Left lung (tissue), 14 donors: ENCODE results near the gene FLYWCH1. TPM values are rescaled to one million over a fixed set of nuclear protein-coding genes. Genes with fewer than 3 reads are reported as not detected.

Experiments used
- ATAC-seq: fragments of 200-7000 bp; cut with Tn5 transposase; one replicate; pipeline ENCODE4 v1.9.1; 2020; ENCODE audit warnings: moderate library complexity
- DNase-seq, 4 donors: peaks; one replicate each; pipeline ENCODE4 v3.0.0-alpha.2; 2013 to 2020
- H3K27ac ChIP-seq, 2 donors: fragments of 200-600 bp; sonication (generic) in 1 of 2; one replicate each; pipeline versions ENCODE4 v1.5.0 to v1.8.0; 2020 to 2021
- H3K27me3 ChIP-seq, 2 donors: fragments of 200-600 bp; sonication (generic) in 1 of 2; one replicate each; pipeline versions ENCODE4 v1.5.0 to v1.8.0; 2020 to 2021
- H3K36me3 ChIP-seq, 2 donors: fragments of 200-600 bp; sonication (generic) in 1 of 2; one replicate each; pipeline versions ENCODE4 v1.5.0 to v1.8.0; 2020 to 2021
- H3K4me1 ChIP-seq, 2 donors: fragments of 200-600 bp; one replicate each; pipeline ENCODE4 v1.8.0; 2021
- H3K4me3 ChIP-seq, 2 donors: fragments of 200-600 bp; sonication (generic) in 1 of 2; one replicate each; pipeline versions ENCODE4 v1.5.0 to v1.8.0; 2020 to 2021; ENCODE audit warnings: mild to moderate bottlenecking in 1 of 2
- H3K9me3 ChIP-seq, 2 donors: fragments of 200-600 bp; sonication (generic) in 1 of 2; one replicate each; pipeline versions ENCODE4 v1.5.0 to v1.8.0; 2020 to 2021
- CTCF ChIP-seq, 2 donors: fragments of 200-600 bp; sonication (generic) in 1 of 2; IDR thresholded peaks; one replicate each; pipeline versions ENCODE4 v1.5.0 to v1.8.0; 2021; ENCODE audit warnings: antibody characterized with exemption in 2 of 2
- intact Hi-C, 2 donors: fragments of 100-400 bp; cut with DNase I; formaldehyde crosslinking; loops; one replicate each; pipeline versions ENCODE4 v1.11.2 to v1.14.2; 2022
- long read RNA-seq, 12 donors: library from polyadenylated mRNA in 2 of 12; unstranded in 2 of 12; transcript quantifications; one replicate each; pipeline ENCODE4 v2.0.0 and lab custom pipeline, GENCODE V29; 2019 to 2026
- polyA plus RNA-seq, 6 donors: library from polyadenylated mRNA; unstranded; fragments of 120-200 nt; gene quantifications; one replicate each; pipeline ENCODE4 v1.2.1, GENCODE V29; 2013; ENCODE audit not compliant: insufficient read length in 6 of 6
- total RNA-seq, 2 donors: library from RNA; stranded (reverse); fragmentation: NEBNext Ultra II Directional; extraction: Animal tissue kit (Norgen Biotek cat#: 25700); gene quantifications; one replicate each; pipeline ENCODE4 v1.2.1, GENCODE V29; 2021
- donor health status: DM: no; HTN: yes; CAD: no.
- donor health status: DM: no; HTN: no; CAD: no.

FLYWCH1 gene, protein sequence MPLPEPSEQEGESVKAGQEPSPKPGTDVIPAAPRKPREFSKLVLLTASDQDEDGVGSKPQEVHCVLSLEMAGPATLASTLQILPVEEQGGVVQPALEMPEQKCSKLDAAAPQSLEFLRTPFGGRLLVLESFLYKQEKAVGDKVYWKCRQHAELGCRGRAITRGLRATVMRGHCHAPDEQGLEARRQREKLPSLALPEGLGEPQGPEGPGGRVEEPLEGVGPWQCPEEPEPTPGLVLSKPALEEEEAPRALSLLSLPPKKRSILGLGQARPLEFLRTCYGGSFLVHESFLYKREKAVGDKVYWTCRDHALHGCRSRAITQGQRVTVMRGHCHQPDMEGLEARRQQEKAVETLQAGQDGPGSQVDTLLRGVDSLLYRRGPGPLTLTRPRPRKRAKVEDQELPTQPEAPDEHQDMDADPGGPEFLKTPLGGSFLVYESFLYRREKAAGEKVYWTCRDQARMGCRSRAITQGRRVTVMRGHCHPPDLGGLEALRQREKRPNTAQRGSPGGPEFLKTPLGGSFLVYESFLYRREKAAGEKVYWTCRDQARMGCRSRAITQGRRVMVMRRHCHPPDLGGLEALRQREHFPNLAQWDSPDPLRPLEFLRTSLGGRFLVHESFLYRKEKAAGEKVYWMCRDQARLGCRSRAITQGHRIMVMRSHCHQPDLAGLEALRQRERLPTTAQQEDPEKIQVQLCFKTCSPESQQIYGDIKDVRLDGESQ
- total RNA-seq (10 to 100 TPM; 29.3 to 29.4 TPM), polyA plus RNA-seq (10 to 100 TPM; 17.2 to 42.9 (median 23.0) TPM)
- long read RNA-seq, donor 1, full-length matches to known transcripts: 11 of 18 reads
- long read RNA-seq, donor 1, partial matches to known transcripts: 7 of 18 reads
- long read RNA-seq, donor 1, other reads (novel, unspliced or antisense): 0 of 18 reads
- long read RNA-seq, donor 2, full-length matches to known transcripts: 2 of 2 reads
- long read RNA-seq, donor 2, partial matches to known transcripts: 0 of 2 reads
- long read RNA-seq, donor 2, other reads (novel, unspliced or antisense): 0 of 2 reads
- long read RNA-seq, donor 3, full-length matches to known transcripts: 2 of 2 reads
- long read RNA-seq, donor 3, partial matches to known transcripts: 0 of 2 reads
- long read RNA-seq, donor 3, other reads (novel, unspliced or antisense): 0 of 2 reads
- long read RNA-seq, donor 4, full-length matches to known transcripts: 1 of 7 reads
- long read RNA-seq, donor 4, partial matches to known transcripts: 1 of 7 reads
- long read RNA-seq, donor 4, other reads (novel, unspliced or antisense): 5 of 7 reads
- long read RNA-seq, donor 5, full-length matches to known transcripts: 9 of 17 reads
- long read RNA-seq, donor 5, partial matches to known transcripts: 8 of 17 reads
- long read RNA-seq, donor 5, other reads (novel, unspliced or antisense): 0 of 17 reads
- long read RNA-seq, donor 6, full-length matches to known transcripts: 4 of 4 reads
- long read RNA-seq, donor 6, partial matches to known transcripts: 0 of 4 reads
- long read RNA-seq, donor 6, other reads (novel, unspliced or antisense): 0 of 4 reads
- long read RNA-seq, donor 7, full-length matches to known transcripts: 1 of 1 reads
- long read RNA-seq, donor 7, partial matches to known transcripts: 0 of 1 reads
- long read RNA-seq, donor 7, other reads (novel, unspliced or antisense): 0 of 1 reads
- long read RNA-seq, donor 8, full-length matches to known transcripts: 6 of 11 reads
- long read RNA-seq, donor 8, partial matches to known transcripts: 5 of 11 reads
- long read RNA-seq, donor 8, other reads (novel, unspliced or antisense): 0 of 11 reads
- long read RNA-seq, donor 9: 0 reads
- long read RNA-seq, donor 10, full-length matches to known transcripts: 3 of 6 reads
- long read RNA-seq, donor 10, partial matches to known transcripts: 2 of 6 reads
- long read RNA-seq, donor 10, other reads (novel, unspliced or antisense): 1 of 6 reads
- long read RNA-seq, donor 11: 0 reads
- long read RNA-seq, donor 12, full-length matches to known transcripts: 6 of 6 reads
- long read RNA-seq, donor 12, partial matches to known transcripts: 0 of 6 reads
- long read RNA-seq, donor 12, other reads (novel, unspliced or antisense): 0 of 6 reads

- no peaks in the 10 kb centered on the region for H3K27me3 ChIP-seq
- H3K9me3 ChIP-seq: no peaks in the 10 kb centered on the region
- peak within 1 kb of the TSS; percentile 82 to 87 for H3K27ac ChIP-seq
- ATAC-seq (peak; percentile 98), DNase-seq (peak; percentile 95 to 99 (median 99))
- intact Hi-C loops: no loop called here
- TF ChIP-seq CTCF (IDR thresholded peaks at IDR 0.05): no peak
- H3K4me3 ChIP-seq: peak within 1 kb of the TSS; percentile 81 to 82
- peaks cover 6 to 32% of the 10 kb centered on the region in 2 donors for H3K4me1 ChIP-seq
- H3K36me3 ChIP-seq: peaks cover 0 to 27% of the 10 kb centered on the region in 2 donors
These were observed at the start of gene FLYWCH1 for GRCh38 chr16:2911638-2912329. Gene FLYWCH1 (plus strand): TSS chr16:2911931. CDS start chr16:2929686, 17,755 bp downstream.

DNA sequence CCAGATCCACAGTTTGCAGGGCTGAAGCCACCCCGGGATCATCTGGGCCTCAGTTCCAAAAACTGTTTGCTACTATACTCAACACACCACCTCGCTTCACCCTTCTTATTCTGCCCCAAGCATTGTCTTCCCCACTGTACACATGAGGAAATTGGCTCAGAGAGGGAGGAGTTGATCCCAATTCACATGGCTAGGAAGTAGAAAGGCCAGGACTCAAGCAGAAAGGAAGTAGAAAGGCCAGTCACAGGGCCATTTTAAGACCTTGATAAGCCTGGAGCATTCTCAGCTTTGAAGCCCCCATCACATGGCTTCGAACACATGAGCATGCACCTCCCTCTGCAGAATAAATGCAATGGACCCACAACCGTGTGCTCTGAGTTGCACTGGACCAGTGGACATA, 46.1 kb upstream of the FLYWCH1 start:
- no peak for DNase-seq
- Histone ChIP-seq H3K4me3 (no peak overlapping the region), H3K27me3 (peaks cover 0 to 26% of the 10 kb centered on the region in 2 donors), H3K9me3 (peaks cover 0 to 4% of the 10 kb centered on the region in 2 donors), H3K4me1 (peaks cover 6 to 10% of the 10 kb centered on the region in 2 donors), H3K36me3 (no peaks in the 10 kb centered on the region), H3K27ac (no peak overlapping the region)
- no peak for TF ChIP-seq CTCF (IDR thresholded peaks at IDR 0.05)
- ATAC-seq: no peak
- intact Hi-C loops: no loop called here

DNA sequence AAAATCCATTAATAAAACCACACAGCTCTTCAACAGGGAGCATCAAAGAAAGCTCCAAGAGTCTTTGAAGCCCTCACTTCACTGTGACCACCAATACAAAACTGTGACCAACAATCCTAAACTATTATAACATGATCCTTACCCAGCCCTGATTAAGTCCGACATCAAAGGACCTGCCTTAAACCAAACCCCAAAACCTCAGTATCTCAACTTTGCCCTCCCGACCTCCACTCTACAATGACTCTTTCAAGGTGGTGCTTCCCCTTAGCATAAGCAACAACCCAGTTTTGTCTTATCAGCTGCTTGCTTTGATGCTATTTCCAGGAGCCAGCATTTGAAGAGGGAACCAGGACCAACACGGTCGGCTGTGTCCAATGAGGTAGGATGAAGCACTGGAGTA, 45.3 kb upstream of the FLYWCH1 start:
- intact Hi-C loops: no loop called here

More for the DNA sequence above, 45.3 kb upstream of the FLYWCH1 start:
- DNase-seq (no peak), ATAC-seq (no peak)
- peaks cover 0 to 21% of the 10 kb centered on the region in 2 donors for H3K27me3 ChIP-seq
- H3K36me3 ChIP-seq: no peaks in the 10 kb centered on the region
- no peak overlapping the region for H3K4me3 ChIP-seq
- H3K27ac ChIP-seq: no peak overlapping the region
- no peak for TF ChIP-seq CTCF (IDR thresholded peaks at IDR 0.05)
- H3K9me3 ChIP-seq: no peaks in the 10 kb centered on the region
- H3K4me1 ChIP-seq: peaks cover 6 to 10% of the 10 kb centered on the region in 2 donors
